GM12801 (cell line): ENCODE data around the gene SPECC1.

Experiments
- TF ChIP-seq, protein P1 (sequence below): IDR thresholded peaks from one replicate; pipeline ENCODE4 v1.5.1; 2011; ENCODE audit warnings: control low read depth; ENCODE audit not compliant: insufficient read length; ENCODE audit errors: extremely low read depth

The SPECC1 gene

DNA sequence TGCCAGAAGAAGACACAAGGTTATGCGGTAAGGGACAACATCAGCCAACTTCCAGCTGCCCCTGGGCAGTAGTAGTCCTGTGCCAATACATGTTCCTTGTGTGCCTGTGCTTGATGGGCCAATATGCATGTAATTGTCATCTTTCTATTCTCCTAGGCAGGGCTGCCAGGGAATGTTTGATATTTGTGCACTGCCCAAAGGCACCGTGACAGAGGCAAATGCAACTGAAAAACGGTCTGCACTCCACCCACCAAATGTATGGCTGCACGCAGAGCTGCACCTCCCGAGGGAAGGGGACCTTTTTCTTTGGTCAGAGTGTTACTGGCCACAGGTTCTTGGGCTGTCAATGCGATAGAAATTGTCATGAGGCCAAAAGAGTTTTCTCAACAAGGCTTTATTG is 251.1 kb downstream of the SPECC1 start:
- TF ChIP-seq, protein P1, sequence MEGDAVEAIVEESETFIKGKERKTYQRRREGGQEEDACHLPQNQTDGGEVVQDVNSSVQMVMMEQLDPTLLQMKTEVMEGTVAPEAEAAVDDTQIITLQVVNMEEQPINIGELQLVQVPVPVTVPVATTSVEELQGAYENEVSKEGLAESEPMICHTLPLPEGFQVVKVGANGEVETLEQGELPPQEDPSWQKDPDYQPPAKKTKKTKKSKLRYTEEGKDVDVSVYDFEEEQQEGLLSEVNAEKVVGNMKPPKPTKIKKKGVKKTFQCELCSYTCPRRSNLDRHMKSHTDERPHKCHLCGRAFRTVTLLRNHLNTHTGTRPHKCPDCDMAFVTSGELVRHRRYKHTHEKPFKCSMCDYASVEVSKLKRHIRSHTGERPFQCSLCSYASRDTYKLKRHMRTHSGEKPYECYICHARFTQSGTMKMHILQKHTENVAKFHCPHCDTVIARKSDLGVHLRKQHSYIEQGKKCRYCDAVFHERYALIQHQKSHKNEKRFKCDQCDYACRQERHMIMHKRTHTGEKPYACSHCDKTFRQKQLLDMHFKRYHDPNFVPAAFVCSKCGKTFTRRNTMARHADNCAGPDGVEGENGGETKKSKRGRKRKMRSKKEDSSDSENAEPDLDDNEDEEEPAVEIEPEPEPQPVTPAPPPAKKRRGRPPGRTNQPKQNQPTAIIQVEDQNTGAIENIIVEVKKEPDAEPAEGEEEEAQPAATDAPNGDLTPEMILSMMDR, result no peak

DNA sequence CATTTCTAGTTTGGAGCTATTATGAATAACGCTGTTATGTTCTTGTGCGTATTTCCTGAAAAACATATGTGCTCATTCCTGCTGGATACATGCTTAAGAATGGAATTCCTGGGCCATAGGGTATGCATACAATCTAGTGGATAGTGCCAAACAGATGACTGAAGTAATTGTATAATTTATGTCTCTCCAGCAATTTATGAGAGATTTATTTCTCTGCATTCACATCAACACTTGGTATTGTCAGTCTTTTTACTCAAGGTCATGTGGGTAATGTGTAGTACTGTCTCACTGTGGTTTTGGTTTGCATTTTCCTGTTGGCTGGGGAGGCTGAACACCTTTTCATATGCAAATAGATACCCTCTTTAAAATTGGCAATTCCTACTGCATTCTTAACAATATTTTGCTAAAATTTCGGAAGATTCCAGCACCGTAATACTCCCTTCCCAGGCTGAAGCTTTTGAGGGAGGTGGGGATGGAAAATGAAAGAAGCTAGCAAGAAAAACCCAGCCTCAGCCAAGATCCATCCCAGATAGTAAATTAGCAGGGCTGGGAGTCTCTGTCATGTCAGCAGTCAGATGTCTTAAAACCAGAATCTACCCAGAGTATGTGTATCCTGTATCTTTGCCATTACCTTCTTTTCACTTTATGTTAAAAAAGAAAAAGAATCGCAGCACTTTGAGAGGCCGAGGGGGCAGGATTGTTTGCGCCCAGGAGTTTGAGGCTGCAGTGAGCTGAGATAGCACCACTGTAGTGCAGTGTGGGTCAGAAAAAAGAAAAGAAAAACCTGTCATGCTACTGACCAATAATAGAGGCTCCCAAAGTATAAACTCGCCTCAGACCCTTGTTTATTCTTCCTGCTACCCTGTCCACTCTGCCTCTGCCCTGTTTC is 253.3 kb downstream of the SPECC1 start:
- TF ChIP-seq, protein P1, result no peak

GRCh38 chr17:20263595-20263994 is 254.4 kb downstream of the SPECC1 start:
- TF ChIP-seq, protein P1, result no peak

DNA sequence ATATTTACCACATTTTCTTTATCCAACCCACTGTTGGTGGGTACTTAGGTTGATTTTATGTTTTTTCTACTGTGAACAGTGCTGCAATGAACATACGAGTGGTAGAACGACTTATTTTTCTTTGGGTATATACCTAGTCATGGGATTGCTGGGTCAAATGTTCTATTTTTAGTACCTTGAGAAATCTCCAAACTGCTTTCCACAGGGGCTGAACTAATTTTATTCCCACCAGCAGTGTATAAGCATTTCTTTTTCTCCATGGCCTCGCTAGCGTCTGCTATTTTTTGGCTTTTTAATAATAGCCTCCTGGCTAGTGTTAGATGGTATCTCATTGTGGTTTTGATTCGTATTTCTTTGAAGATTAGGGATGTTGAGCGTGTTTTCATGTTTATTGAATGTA is 255.8 kb downstream of the SPECC1 start:
- TF ChIP-seq, protein P1, result no peak

GRCh38 chr17:20266806-20267458 is 257.8 kb downstream of the SPECC1 start:
- TF ChIP-seq, protein P1, result no peak

- TF ChIP-seq, protein P1, result no peak
Observed at GRCh38 chr17:20267459-20267842, 258.3 kb downstream of the SPECC1 start.

- TF ChIP-seq, protein P1, result no peak
Observed at GRCh38 chr17:20270369-20270768, 261.2 kb downstream of the SPECC1 start.
